Uterus (tissue), 4 donors: ENCODE measurements around the gene GGTLC1. TPM values are rescaled to one million over a fixed set of nuclear protein-coding genes. Genes with fewer than 3 reads are reported as not detected.
"Not testable (repeated sequence)": the region's sequence is repeated elsewhere in the genome, so short reads cannot be mapped to it uniquely, and the experiment has no call there.

Experiments used
- DNase-seq, 2 donors: peaks; one replicate each; pipeline ENCODE4 v3.0.0-alpha.2; 2019 to 2020
- H3K27ac ChIP-seq, 2 donors: fragments of 200-600 bp; sonication (generic); 1 replicate in 1 of 2; 2 replicates in 1 of 2; pipeline ENCODE4 v1.5.1; 2016 to 2018
- H3K27me3 ChIP-seq, 2 donors: fragments of 200-600 bp; sonication (generic); one replicate each; pipeline ENCODE4 v1.5.1; 2018 to 2019; ENCODE audit warnings: control low read depth in 1 of 2
- H3K36me3 ChIP-seq, 2 donors: fragments of 200-600 bp; sonication (generic); one replicate each; pipeline ENCODE4 v1.5.1; 2019; ENCODE audit warnings: control low read depth in 1 of 2
- H3K4me1 ChIP-seq, 2 donors: fragments of 200-600 bp; sonication (generic); one replicate each; pipeline ENCODE4 v1.5.1; 2018 to 2019; ENCODE audit warnings: control low read depth in 1 of 2
- H3K4me3 ChIP-seq, 2 donors: fragments of 200-600 bp; sonication (generic); 1 replicate in 1 of 2; 2 replicates in 1 of 2; pipeline ENCODE4 v1.5.1; 2018 to 2019; ENCODE audit warnings: mild to moderate bottlenecking in 1 of 2
- H3K9me3 ChIP-seq, 2 donors: fragments of 200-600 bp; sonication (generic); one replicate each; pipeline ENCODE4 v1.5.1; 2019; ENCODE audit warnings: control low read depth in 1 of 2
- POLR2A ChIP-seq, 2 donors: fragments of 450-650 bp; IDR thresholded peaks; one replicate each; pipeline ENCODE4 v1.6.1; 2016; ENCODE audit warnings: antibody characterized with exemption in 2 of 2, mild to moderate bottlenecking in 1 of 2, moderate library complexity in 1 of 2
- intact Hi-C: fragments of 100-400 bp; cut with DNase I; formaldehyde crosslinking; loops from one replicate; pipeline ENCODE4 v1.15.1; 2023; ENCODE audit warnings: low total_unique reads
- total RNA-seq, 4 donors: library from RNA; depleted of rRNA in 3 of 4; stranded (reverse); fragments of >200 nt in 3 of 4; gene quantifications; one replicate each; pipeline versions ENCODE4 v1.1.0 to v1.2.4, GENCODE V29; 2014 to 2023
- TF ChIP-seq, protein P1 (sequence below), 4 experiments: fragments of 200-600 bp in 2 of 4; fragments of 450-650 bp in 2 of 4; sonication (generic) in 2 of 4; IDR thresholded peaks; one replicate each; pipeline ENCODE4 v1.5.1; 2016 to 2019; ENCODE audit warnings: antibody characterized with exemption in 4 of 4, mild to moderate bottlenecking in 2 of 4, moderate library complexity in 1 of 4
- donor health status: DM: yes; HTN: yes; CAD: no.

GGTLC1 gene
- total RNA-seq, 4 donors from 2014 or later: not detected

DNA sequence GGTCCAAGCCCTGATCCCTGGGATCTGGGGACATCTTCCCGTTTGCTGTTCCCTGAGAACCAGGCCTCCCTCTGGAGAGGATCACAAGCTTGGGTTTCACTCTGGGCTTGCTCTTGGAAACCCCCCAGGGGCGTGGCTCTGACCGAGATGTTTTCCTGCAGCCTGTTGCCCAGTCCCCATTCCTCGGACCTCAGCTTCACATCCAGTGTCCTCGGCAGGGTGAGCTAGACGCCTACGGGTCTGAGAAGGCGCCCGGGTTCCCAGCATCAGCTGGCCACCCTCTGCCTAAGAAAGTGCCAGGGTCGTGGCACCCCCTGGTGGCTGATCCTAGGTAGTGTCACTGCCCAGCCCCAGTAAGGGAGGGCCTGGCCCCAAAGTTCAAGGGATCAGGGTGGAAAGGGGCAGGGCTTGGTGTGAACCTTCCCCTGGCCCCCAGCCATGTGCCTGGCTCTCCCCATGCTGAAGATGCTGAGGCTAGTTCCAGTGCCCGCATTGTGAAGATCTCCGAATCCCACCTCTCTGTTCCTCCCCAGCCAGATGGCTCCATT, 4.0 kb downstream of the GGTLC1 start:
- DNase-seq, H3K9me3 ChIP-seq, H3K4me1 ChIP-seq, H3K27ac ChIP-seq, H3K36me3 ChIP-seq, H3K27me3 ChIP-seq, intact Hi-C loops, H3K4me3 ChIP-seq: not testable (repeated sequence)
- TF ChIP-seq, protein P1, sequence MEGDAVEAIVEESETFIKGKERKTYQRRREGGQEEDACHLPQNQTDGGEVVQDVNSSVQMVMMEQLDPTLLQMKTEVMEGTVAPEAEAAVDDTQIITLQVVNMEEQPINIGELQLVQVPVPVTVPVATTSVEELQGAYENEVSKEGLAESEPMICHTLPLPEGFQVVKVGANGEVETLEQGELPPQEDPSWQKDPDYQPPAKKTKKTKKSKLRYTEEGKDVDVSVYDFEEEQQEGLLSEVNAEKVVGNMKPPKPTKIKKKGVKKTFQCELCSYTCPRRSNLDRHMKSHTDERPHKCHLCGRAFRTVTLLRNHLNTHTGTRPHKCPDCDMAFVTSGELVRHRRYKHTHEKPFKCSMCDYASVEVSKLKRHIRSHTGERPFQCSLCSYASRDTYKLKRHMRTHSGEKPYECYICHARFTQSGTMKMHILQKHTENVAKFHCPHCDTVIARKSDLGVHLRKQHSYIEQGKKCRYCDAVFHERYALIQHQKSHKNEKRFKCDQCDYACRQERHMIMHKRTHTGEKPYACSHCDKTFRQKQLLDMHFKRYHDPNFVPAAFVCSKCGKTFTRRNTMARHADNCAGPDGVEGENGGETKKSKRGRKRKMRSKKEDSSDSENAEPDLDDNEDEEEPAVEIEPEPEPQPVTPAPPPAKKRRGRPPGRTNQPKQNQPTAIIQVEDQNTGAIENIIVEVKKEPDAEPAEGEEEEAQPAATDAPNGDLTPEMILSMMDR (IDR thresholded peaks at IDR 0.05): peak in 1 of 4 experiments; percentile 10

DNA sequence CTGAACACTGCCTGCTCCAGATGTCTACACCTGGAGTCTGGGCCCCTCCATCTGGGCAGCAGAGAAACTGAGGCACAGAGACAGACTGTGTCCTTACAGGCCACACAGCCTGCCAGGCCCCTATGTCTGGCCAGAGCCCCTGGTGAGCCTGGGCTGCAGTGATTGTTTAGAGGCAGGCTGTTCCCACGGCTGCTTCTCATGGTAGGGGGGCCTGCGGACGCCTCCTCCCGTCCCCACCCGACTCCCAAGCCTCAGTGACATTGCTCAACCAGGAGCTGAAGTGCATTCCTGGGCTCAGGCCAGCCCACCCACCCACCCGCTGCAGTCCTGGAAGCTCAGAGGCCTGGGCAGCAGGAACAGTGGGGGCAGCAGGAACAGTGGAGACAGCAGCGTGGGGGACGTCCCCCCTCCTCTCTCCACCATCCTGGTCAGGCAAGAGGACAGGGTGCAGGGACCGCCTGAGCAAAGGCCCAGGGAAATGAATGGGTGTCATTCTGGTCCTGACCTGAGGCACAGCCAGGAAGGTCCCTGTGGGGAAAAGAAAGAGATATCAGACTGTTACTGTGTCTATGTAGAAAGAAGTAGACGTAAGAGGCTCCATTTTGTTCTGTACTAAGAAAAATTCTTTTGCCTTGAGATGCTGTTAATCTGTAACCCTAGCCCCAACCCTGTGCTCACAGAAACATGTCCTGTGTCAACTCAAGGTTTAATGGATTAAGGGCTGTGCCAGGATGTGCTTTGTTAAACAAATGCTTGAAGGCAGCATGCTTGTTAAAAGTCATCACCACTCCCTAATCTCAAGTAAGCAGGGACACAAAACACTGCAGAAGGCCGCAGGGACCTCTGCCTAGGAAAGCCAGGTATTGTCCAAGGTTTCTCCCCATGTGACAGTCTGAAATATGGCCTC, 6.2 kb downstream of the GGTLC1 start:
- not testable (repeated sequence) for DNase-seq

DNA sequence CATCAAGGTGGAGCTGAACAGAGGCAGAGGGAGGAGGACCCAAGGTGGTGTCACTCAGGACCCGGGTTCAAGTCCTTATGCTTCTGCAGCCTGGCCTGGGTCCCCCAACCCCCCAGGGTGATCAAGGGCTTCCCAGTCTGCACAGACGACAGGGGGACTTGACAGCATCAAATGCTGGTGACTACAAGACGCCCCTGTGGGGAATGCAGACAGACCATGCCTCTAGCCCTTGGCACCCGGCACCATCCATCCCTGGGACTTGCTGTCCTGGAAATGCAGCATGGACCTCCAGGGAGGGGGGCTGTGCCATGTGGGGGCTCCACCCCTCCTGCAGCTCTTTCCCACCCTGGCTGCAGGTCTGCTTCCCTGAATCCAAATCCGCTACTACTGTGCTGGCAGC, 7.1 kb downstream of the GGTLC1 start:
- H3K4me3 ChIP-seq, DNase-seq, intact Hi-C loops, H3K27ac ChIP-seq, H3K36me3 ChIP-seq, H3K4me1 ChIP-seq, H3K27me3 ChIP-seq, H3K9me3 ChIP-seq: not testable (repeated sequence)

More for the DNA sequence above, 6.2 kb downstream of the GGTLC1 start:
- H3K4me1 ChIP-seq, H3K9me3 ChIP-seq, H3K36me3 ChIP-seq, H3K4me3 ChIP-seq, H3K27ac ChIP-seq, intact Hi-C loops, H3K27me3 ChIP-seq: not testable (repeated sequence)

DNA sequence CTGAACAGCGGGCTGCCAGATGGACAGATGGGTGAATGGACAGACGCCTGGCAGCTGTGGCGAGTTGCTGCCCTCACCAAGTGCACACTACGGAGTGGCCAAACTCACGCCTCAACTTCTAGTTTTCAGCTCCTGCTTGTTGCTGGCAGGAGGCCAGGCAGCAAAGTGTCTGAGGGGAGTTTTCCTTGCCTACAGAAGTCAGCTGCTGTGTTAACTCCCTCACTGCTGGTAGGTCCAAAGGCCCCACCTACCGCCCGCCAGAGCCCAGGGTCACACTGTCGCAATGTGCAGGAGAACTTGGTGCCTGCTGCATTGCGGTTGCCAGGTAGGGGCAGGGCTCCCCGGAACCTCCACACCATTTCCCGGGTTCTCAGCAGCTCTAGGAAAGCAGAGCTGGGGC, 7.6 kb downstream of the GGTLC1 start:
- H3K4me3 ChIP-seq, H3K27me3 ChIP-seq, H3K9me3 ChIP-seq, H3K36me3 ChIP-seq, H3K4me1 ChIP-seq, intact Hi-C loops, H3K27ac ChIP-seq: not testable (repeated sequence)
- DNase-seq: peak; percentile 27 to 43

DNA sequence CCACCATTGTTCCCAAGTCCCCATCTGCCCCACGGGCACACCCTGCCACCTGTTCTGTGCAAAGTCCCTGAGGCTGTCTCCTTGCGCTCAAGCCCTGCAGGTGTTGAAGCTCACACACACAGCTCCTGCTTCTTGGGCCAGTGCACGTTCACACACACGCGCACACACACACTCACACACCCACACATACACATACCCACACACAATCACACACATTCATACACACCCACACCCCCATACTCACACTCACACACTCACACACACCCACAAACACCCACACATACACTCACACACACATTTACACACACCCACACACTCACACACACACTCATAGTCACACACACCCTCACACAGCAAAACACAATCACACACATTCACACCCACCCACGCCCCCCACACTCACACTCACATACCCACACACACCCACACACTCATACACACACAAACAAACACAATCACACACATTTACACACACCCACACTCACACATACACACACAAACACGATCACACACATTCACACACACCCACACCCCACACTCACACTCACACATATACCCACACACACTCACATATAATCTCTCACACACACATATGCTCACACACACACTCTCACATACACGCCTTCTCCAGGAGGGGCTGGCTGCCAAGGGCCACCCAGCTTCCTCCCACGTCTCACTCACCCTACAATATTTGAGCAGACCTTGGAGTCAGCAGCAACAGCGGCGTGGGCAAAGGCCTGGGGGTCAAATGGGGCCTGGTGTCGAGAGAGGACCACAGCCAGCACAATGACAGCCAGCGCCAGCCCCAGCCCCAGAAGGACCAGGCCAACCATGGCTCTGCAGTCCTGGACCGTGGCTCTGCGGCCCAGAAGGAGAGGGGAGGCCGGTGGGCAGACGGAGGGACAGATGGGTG, 8.4 kb downstream of the GGTLC1 start:
- H3K4me3 ChIP-seq, H3K9me3 ChIP-seq, DNase-seq, H3K36me3 ChIP-seq, H3K27ac ChIP-seq, H3K4me1 ChIP-seq, intact Hi-C loops, H3K27me3 ChIP-seq: not testable (repeated sequence)

DNA sequence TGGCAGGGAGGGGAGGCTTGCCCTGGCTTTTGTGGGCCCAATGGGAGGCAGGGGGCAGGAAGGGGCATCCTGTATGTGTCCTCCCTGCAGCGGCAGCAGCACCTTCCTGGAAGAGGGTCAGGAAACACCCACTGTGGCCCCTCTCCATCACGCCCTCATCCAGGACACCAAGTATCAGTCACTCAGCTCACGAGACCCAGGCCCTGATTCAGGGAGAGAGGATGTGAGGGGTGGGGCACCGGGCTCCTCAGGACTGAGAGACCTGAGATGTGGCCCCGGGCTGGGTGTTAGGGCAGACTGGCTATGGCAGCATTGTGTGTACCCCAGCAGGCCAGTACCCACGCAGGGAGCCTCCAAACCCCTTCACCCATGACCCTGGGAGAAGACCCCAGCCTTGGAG, 9.2 kb downstream of the GGTLC1 start:
- H3K27ac ChIP-seq, DNase-seq, H3K4me3 ChIP-seq, H3K27me3 ChIP-seq, H3K9me3 ChIP-seq, intact Hi-C loops, H3K36me3 ChIP-seq, H3K4me1 ChIP-seq: not testable (repeated sequence)

GRCh38 chr20:23978457-23978856, 10.1 kb downstream of the GGTLC1 start:
- not testable (repeated sequence) for H3K9me3 ChIP-seq

GRCh38 chr20:23974966-23975365, 13.6 kb downstream of the GGTLC1 start:
- Histone ChIP-seq H3K4me1 (no peaks in the 10 kb centered on the region), H3K9me3 (no peaks in the 10 kb centered on the region), H3K4me3 (no peak overlapping the region), H3K27ac (no peak overlapping the region), H3K27me3 (no peaks in the 10 kb centered on the region), H3K36me3 (no peaks in the 10 kb centered on the region)
- no peak for DNase-seq
- intact Hi-C loops: no loop called here
- no peak for TF ChIP-seq POLR2A (IDR thresholded peaks at IDR 0.05)
- TF ChIP-seq, protein P1 (IDR thresholded peaks at IDR 0.05): no peak

More at GRCh38 chr20:23978457-23978856, 10.1 kb downstream of the GGTLC1 start:
- H3K27ac ChIP-seq, H3K36me3 ChIP-seq, H3K27me3 ChIP-seq, intact Hi-C loops, DNase-seq, H3K4me3 ChIP-seq, H3K4me1 ChIP-seq: not testable (repeated sequence)
